ENCODE data around the gene FGF19.

DNA sequence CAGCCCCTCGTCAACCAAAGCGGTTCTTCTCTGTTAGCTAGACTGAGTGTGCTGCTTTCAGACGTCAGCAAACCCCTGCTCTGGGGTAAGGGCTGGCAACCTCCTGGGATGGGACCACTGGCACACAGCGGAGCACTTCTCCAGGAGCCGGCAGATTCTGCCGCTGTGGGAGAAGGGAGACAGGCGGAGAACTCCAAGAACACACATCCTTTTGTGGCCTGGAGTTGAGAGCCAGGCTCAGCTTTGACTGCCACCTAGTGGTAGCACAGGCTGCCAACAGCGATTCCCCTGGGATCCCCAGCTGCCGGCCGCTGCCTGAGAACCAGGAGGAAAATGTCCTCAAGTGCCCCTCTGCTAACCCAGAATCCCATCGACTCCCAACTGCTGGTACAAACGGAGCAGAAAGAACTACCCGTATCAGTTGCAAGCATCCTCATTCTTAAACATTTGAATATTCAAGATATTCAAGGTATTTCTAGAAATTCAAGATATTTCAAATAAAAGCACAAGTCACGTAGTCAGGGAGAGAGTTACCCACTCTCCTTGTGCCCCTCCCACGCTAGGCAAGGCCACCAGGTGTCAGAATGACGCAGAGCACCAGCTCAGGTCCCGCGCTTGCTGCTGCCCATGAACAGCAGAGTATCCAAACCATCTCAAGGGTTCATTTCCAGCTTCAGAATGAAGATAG, 33.5 kb downstream of the FGF19 start:
- TF ChIP-seq, protein P1, sequence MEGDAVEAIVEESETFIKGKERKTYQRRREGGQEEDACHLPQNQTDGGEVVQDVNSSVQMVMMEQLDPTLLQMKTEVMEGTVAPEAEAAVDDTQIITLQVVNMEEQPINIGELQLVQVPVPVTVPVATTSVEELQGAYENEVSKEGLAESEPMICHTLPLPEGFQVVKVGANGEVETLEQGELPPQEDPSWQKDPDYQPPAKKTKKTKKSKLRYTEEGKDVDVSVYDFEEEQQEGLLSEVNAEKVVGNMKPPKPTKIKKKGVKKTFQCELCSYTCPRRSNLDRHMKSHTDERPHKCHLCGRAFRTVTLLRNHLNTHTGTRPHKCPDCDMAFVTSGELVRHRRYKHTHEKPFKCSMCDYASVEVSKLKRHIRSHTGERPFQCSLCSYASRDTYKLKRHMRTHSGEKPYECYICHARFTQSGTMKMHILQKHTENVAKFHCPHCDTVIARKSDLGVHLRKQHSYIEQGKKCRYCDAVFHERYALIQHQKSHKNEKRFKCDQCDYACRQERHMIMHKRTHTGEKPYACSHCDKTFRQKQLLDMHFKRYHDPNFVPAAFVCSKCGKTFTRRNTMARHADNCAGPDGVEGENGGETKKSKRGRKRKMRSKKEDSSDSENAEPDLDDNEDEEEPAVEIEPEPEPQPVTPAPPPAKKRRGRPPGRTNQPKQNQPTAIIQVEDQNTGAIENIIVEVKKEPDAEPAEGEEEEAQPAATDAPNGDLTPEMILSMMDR (IDR thresholded peaks at IDR 0.05) = peak; percentile 79 to 93 (median 88)
- no peak for TF ChIP-seq POLR2A (IDR thresholded peaks at IDR 0.05)

Data from breast epithelium (tissue), 3 donors.